Body of pancreas (tissue), 4 donors: ENCODE measurements around the gene ZFP62. TPM values are rescaled to one million over a fixed set of nuclear protein-coding genes. Genes with fewer than 3 reads are reported as not detected.

Experiments used
- ATAC-seq: fragments of 150-250 bp; one replicate; pipeline ENCODE4 v1.9.1; 2016
- DNase-seq, 4 donors: peaks; one replicate each; pipeline ENCODE4 v3.0.0-alpha.2; 2019
- H3K27ac ChIP-seq, 4 donors: fragments of 200-600 bp; sonication (generic); 1 replicate in 3 of 4; 2 replicates in 1 of 4; pipeline versions ENCODE4 v1.5.1 to v1.6.1; 2016 to 2019; ENCODE audit warnings: mild to moderate bottlenecking in 1 of 4, mixed read lengths in 1 of 4, moderate library complexity in 1 of 4
- H3K27me3 ChIP-seq, 2 donors: fragments of 200-600 bp; sonication (generic); one replicate each; pipeline ENCODE4 v1.6.0; 2016; ENCODE audit warnings: mild to moderate bottlenecking in 1 of 2
- H3K36me3 ChIP-seq, 2 donors: fragments of 200-600 bp; sonication (generic); replicated peaks in 1 of 2; 2 replicates each; pipeline ENCODE4 v1.5.1; 2016; ENCODE audit warnings: low read depth in 2 of 2; ENCODE audit not compliant: insufficient read depth in 1 of 2
- H3K4me1 ChIP-seq: fragments of 200-600 bp; sonication (generic); one replicate; pipeline ENCODE4 v1.6.0; 2016
- H3K4me3 ChIP-seq, 2 donors: fragments of 200-600 bp; sonication (generic); 1 replicate in 1 of 2; 2 replicates in 1 of 2; pipeline ENCODE4 v1.5.1; 2016 to 2019
- H3K9me3 ChIP-seq, 3 donors: fragments of 200-600 bp; sonication (generic); 1 replicate in 2 of 3; 2 replicates in 1 of 3; pipeline ENCODE4 v1.5.1; 2016
- CTCF ChIP-seq, 7 experiments: fragments of 450-650 bp in 4 of 7; fragments of 200-600 bp in 3 of 7; sonication (generic) in 3 of 7; IDR thresholded peaks; one replicate each; pipeline ENCODE4 v1.5.1; 2016 to 2019; ENCODE audit warnings: antibody characterized with exemption in 7 of 7
- POLR2A ChIP-seq, 3 donors: fragments of 450-650 bp; IDR thresholded peaks; one replicate each; pipeline ENCODE4 v1.6.1; 2016; ENCODE audit warnings: antibody characterized with exemption in 3 of 3, mild to moderate bottlenecking in 2 of 3
- WGBS, 2 donors: methylation state at CpG; one replicate each; pipeline ENCODE4 v1.1.5; 2017; 5-methylcytosine and 5-hydroxymethylcytosine counted together
- intact Hi-C: fragments of 100-400 bp; cut with DNase I; formaldehyde crosslinking; loops from one replicate; pipeline ENCODE4 v1.15.1; 2023
- total RNA-seq, 2 donors: library from RNA; depleted of rRNA; stranded (reverse); fragments of >200 nt; gene quantifications; one replicate each; pipeline ENCODE4 v1.1.0, GENCODE V29; 2016

ZFP62 gene
- total RNA-seq, 2 donors from 2014 or later: 17.1 to 24.6 TPM

- no peak overlapping the region for H3K4me3 ChIP-seq
- no peaks in the 10 kb centered on the region for H3K9me3 ChIP-seq
- no peaks in the 10 kb centered on the region for H3K4me1 ChIP-seq
- H3K27ac ChIP-seq: no peak overlapping the region
- peaks cover 0 to 2% of the 10 kb centered on the region in 2 donors for H3K36me3 ChIP-seq
- intact Hi-C loops: no loop called here
- DNase-seq: no peak
- WGBS, 2 donors: 89 to 90% methylated on average over 3 of the region's 3 CpGs
- no peak for ATAC-seq
- TF ChIP-seq CTCF (IDR thresholded peaks at IDR 0.05) (no peak), POLR2A (IDR thresholded peaks at IDR 0.05) (no peak)
- H3K27me3 ChIP-seq: no peaks in the 10 kb centered on the region
These were observed 21.1 kb downstream of the ZFP62 start for GRCh38 chr5:180839935-180840334.

DNA sequence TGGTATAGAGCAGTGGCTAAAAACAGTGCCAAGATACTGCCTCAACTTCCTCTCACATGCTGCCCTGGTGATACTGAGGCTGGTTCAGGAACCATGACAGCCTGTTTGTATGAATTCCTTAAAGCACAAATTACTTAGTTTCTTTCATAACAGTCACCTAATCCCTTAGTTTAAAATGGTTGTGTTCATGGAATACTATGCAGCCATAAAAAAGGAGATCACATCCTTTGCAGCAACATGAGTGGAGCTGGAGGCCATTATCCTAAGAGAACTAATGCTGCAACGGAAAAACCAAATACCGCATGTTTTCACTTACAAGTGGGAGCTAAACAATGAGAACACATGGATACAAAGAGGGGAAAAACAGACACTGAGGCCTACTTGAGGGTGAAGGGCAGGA is 21.8 kb downstream of the ZFP62 start:
- WGBS, 2 donors: 92 to 100% methylated on average over 2 of the region's 2 CpGs
- no peak for TF ChIP-seq POLR2A (IDR thresholded peaks at IDR 0.05)
- TF ChIP-seq CTCF (IDR thresholded peaks at IDR 0.05): no peak
- Histone ChIP-seq H3K27me3 (no peaks in the 10 kb centered on the region), H3K4me1 (peaks cover 4% of the 10 kb centered on the region), H3K9me3 (no peaks in the 10 kb centered on the region), H3K27ac (no peak overlapping the region), H3K4me3 (no peak overlapping the region), H3K36me3 (peaks cover 0 to 2% of the 10 kb centered on the region in 2 donors)
- ATAC-seq: no peak
- intact Hi-C loops: no loop called here
- no peak for DNase-seq

DNA sequence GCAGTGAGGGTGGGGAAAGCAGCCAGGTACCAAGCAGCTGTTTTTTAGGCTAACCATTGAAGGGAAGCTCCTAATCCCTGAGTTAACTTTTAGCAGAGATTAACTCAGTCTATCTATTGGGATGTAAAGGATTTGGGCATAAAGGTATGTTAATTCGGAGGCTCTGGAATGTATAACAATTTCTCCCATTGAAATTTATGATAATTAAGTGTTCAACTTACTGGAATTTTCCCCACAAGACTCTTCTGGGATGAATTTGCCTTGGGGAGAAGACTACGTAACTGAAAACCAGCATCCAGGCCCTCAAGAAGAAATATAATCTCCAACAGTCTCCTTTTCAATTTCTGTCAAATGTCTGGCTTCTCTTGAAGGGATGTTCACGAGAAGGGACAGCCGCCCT is 23.6 kb downstream of the ZFP62 start:
- no peak for ATAC-seq
- peaks cover 0 to 2% of the 10 kb centered on the region in 2 donors for H3K36me3 ChIP-seq
- no peak overlapping the region for H3K27ac ChIP-seq
- intact Hi-C loops: no loop called here
- peaks cover 21% of the 10 kb centered on the region for H3K4me1 ChIP-seq
- 94 to 95% methylated on average over 4 of the region's 4 CpGs for WGBS, 2 donors
- no peaks in the 10 kb centered on the region for H3K27me3 ChIP-seq
- TF ChIP-seq POLR2A (IDR thresholded peaks at IDR 0.05) (no peak), CTCF (IDR thresholded peaks at IDR 0.05) (no peak)
- no peak for DNase-seq
- H3K4me3 ChIP-seq: no peak overlapping the region
- H3K9me3 ChIP-seq: no peaks in the 10 kb centered on the region

- peak overlapping the region in 1 of 4 donors; percentile 97 for H3K27ac ChIP-seq
- intact Hi-C loops: no loop called here
These were observed 28.4 kb downstream of the ZFP62 start for GRCh38 chr5:180832638-180833068.

More at GRCh38 chr5:180832638-180833068, 28.4 kb downstream of the ZFP62 start:
- Histone ChIP-seq H3K4me1 (peaks cover 43% of the 10 kb centered on the region), H3K9me3 (no peaks in the 10 kb centered on the region), H3K36me3 (no peaks in the 10 kb centered on the region), H3K4me3 (no peak overlapping the region), H3K27me3 (no peaks in the 10 kb centered on the region)
- no peak for TF ChIP-seq POLR2A (IDR thresholded peaks at IDR 0.05)
- TF ChIP-seq CTCF (IDR thresholded peaks at IDR 0.05): no peak
- WGBS, 2 donors: 38 to 44% methylated on average over 2 of the region's 2 CpGs
- ATAC-seq: no peak
- DNase-seq: no peak
